GM18507 (cell line): ENCODE results near the gene FREM1.

ENCODE experiments used
- DNase-seq: peaks from one replicate; pipeline ENCODE4 v3.0.0; 2011; ENCODE audit warnings: low read depth; ENCODE audit not compliant: insufficient read length; ENCODE audit errors: extremely low spot score
- FAIRE-seq: peaks from 2 replicates; lab custom pipeline; 2011; peaks lifted over from hg19 to GRCh38; lab: Jason Lieb, UNC

FREM1 gene

DNA sequence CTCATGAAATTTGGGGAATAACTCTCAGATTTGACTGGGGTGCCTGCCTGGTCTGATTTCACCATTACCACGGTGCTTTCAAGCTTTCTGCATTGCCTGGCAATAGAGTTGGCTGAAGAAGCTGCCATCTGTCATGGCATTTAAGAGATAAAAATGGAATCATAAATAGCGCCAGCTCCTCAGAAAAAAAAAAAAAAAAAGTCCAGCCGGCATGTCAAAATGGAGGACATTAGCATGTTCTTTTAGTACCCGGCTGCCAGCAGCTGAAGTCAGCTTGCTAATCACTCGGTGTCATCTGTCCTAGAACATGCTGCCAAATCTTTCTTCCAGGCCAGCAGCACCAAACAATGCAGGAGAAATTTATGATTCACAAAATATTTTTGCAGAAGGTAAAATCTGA lies 130.0 kb downstream of the FREM1 start:
- no peak for FAIRE-seq

DNA sequence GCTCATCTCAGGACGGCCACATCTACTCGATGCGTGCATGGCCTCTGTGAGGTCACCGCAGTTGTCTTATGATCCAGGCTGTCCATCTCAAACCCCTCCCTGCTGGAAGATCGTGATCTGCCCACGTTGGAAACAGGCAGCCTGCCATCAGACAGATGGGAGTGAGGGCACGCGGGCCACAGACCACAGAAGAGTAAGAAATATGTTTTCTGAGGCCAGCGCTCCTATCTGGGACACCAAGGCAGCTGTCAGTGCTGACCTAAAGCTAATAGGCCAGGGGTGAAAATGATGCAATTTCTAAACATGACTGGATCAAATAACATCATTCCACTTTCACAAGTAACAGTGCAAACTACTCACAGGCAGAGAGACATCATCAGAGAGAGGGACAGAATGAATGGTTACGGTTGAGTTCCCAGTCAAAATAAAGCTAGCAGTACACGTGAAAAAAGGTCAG lies 130.6 kb downstream of the FREM1 start:
- FAIRE-seq (no peak), DNase-seq (no peak)

More for the DNA sequence above, 130.0 kb downstream of the FREM1 start:
- no peak for DNase-seq

DNA sequence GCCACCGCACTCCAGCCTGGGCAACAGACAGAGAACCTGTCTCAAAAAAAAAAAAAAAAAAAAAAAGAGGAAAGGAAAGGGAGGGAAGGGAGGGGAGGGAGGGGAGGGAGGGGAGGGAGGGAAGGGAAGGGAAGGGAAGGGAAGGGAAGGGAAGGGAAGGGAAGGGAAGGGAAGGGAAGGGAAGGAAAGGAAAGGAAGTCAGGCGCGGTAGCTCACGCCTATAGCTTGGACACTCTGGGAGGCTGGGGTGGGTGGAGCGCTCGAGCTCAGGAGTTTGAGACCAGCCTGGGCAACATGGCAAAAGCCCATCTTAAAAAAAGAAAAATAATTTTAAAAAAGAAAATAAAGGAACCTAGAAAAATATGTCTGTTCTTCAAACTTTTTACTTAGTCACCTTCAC lies 131.7 kb downstream of the FREM1 start:
- DNase-seq (no peak), FAIRE-seq (no peak)

DNA sequence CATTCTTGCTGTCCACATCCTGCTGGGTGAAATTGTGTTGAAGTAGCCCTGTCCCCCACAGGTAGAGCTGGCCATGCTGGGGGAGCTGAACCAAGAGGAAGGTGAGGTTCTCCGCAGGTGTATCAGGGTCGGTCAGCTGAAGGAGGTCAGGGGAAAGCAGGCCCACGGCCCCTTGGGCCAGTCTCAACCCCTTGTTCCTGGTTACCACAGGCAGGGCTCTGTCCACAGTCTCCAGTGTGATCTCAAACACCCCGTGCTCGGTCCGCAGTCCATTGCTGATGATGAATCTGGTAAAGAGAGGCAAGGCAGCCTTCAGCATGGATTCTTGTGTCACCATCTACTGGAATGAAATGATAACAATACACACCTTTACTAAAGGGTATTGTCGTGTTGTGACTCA lies 134.3 kb downstream of the FREM1 start:
- DNase-seq (no peak), FAIRE-seq (no peak)

DNA sequence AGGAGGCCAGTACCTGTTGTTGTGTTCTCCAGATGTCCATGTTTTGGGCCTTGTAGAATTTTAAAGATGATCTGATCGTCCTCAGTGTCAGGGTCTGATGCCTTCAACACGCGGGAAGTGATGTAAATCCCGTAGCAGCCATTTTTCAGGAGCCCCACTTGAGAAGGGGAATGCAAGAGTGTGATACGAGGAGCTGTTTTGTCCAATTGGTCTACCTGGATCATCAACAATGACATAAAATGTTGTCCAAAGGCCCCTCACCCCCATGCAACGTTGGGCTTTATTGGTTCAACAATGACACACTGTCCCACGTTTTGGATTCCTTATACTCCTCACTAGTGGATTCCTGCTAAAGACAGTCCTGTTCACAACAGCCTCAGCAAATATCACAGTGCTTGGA lies 139.6 kb downstream of the FREM1 start:
- DNase-seq (no peak), FAIRE-seq (no peak)

DNA sequence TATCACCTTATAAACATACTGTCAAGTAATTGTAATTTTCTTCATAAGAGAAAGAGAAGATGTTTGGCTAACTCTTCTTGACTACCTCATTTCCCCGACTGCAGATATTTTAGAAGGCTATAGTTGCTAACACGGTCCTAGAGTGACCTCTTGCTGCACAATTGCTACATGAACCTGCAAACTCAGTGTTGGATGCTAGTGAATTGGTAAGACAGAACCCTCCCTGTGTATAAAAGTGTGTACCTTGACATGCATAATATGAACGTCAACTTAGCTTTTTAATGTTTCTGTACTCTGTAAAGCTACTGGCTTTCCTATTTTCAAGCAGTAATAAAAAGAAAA lies 141.0 kb downstream of the FREM1 start:
- DNase-seq (no peak), FAIRE-seq (peak; percentile 36)

DNA sequence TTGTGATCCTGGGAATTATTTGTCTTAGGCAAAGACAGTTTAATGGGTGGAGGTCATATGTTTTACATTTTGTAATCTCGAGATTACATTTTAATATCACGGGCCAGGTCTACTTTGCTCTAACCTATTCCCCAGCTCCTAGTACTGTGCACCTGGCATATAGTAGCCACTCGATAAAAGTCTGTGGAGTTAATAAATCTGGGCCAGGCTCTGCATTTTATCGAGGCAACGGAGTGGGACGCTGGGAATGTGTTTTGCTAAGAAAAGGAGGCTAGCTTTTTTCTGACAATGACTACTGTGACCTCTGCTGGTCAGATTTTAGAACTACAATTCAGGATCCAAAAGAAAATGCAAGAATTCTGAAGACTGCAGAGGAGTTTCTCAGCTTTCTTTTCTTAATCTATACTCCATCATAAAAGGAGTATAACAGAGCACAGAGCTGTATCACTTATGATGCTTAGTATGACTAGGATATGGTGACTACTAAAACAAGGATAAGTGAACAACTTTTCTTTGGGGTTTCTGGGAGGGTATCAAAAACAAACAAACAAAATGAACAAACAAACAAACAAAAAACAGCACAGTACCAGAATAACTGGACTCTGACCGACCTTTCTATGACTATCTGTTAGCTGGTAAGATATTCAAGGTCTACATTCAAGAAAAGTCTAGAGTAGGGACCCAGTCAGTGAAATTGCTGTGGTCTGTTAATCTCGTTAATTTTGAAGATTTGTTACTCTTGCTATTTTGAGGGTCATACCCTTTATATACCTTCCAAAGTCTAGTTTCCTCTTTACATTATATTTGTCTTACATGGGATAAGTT lies 141.6 kb downstream of the FREM1 start:
- FAIRE-seq (peak; percentile 67), DNase-seq (no peak)

DNA sequence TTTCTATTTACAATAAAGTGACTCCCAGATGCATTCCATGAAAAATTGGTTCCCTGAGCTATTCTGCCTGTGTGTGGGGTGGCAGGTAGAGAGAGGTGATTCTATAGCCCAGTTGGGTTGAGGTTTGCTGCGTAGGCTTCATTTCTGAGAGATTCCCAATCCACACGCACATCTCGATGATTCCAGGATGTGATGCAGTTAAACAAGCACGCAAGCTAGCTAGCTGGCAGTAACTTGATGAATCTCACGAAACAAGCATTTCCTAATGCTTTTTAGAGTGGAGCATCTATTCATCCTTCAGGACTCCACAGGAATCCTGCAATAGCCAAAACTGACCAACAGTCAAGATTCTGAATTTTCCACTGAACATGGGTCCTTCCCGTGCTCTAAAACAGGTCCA lies 143.9 kb downstream of the FREM1 start:
- FAIRE-seq (no peak), DNase-seq (no peak)

DNA sequence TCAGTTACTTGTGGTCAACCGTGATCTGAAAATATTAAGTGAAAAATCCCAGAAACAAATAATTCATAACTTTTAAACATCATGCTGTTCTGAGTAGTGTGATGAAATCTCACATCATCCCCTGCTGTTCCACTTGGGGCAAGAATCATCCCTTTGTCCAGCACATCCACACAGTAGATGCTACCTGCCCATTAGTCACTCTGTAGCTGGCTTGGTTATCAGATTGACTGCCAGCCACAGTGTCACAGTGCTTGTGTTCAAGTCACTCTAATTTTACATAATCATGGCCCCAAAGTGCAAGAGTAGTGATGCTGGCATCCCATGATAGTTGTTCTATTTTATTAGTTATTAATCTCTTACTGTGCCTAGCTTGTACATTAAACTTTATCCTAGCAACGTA lies 148.6 kb downstream of the FREM1 start:
- DNase-seq = no peak
- FAIRE-seq = no peak

DNA sequence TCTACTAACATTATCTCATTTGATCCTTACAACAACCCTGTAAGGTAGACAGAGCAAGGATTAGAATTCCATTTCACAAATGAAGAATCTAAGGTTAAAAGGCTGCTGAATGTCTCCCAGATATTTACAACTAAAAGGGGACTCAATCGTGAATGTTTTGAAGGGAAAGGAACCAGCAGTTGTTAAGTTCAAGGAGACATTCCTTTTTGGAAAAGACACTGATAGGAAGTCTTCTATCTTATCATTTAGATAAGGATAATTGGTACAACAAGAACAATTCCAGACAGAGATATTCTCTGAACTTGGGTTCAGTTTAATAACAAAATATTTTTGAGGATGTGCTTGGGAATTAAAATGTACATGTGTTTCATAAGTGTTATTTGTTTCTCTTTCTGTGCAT lies 150.2 kb downstream of the FREM1 start:
- FAIRE-seq = no peak
- DNase-seq = no peak

DNA sequence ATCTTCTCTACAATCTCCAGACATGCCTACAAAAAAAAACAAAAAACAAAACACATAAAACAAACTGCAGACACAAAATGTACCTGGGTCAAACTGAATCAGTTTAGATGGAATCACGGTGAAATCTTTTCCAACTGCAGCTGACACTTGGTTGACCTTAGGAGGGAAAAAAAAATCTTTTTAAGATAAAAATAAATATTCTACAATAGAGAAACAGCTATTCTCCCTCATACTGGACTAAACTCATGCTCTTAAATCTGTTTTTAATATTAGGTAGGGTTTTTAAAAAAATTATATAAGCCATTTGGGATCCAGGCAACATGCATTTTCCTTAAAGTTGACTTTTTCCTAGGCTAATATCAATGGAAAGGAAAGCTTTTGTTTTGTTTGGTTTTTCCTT lies 153.9 kb downstream of the FREM1 start:
- DNase-seq (no peak), FAIRE-seq (no peak)

DNA sequence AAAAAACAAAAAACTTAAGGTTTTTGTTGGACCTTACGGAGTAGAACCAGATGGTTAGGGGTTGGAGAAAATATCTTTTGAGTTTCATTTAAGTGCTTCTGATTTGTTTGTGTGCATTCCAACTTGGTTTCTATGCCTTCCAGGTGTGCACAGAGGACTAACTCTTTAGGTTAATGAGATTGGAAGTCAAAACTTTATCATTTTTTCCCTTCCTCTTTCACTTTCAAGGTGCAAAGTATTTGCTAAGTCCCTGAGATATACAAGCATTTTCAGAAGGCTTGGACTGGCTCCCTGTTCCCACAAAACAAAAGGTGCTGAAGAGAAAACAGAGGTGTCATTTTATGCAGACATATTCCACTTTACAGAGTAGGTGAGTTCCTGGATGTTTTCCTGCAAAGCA lies 157.4 kb downstream of the FREM1 start:
- DNase-seq (no peak), FAIRE-seq (no peak)

DNA sequence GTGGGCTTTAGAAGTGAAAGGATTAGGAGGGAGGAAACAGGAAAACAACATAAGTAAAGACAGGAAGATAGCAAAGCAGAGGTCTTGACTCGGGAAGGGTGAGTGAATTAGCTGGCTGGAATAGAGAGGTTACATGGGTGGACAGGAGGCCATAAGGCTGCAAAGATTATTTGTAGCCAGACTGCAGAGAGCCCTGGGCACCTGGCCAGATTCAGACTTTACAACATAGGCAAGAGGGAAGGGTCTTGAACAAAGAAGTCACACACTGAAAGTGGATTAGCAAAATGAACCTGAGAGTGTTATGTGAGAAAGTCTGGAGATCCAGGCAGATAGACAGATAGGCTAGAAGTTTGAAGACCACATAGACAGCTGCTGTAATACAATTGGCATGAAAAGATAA lies 158.0 kb downstream of the FREM1 start:
- no peak for FAIRE-seq
- no peak for DNase-seq

DNA sequence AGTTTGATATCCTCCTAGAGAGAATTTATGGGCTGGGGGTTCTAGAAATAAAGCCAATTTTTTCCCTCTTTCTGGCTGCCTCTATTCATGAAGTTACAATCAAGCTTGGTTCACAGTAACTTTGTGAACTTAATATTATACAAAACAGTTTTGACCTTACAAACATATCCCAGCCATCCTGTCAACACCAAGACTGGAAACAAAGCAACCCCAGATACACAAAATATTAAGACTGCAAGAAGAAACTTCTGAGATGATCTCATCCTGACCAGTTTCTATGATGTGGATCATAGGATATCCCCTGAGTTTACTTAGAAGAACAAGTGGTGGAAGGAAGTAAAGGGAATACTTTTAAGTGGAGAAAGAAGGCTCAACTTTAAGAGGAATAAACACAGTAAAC lies 159.4 kb downstream of the FREM1 start:
- DNase-seq (no peak), FAIRE-seq (no peak)

DNA sequence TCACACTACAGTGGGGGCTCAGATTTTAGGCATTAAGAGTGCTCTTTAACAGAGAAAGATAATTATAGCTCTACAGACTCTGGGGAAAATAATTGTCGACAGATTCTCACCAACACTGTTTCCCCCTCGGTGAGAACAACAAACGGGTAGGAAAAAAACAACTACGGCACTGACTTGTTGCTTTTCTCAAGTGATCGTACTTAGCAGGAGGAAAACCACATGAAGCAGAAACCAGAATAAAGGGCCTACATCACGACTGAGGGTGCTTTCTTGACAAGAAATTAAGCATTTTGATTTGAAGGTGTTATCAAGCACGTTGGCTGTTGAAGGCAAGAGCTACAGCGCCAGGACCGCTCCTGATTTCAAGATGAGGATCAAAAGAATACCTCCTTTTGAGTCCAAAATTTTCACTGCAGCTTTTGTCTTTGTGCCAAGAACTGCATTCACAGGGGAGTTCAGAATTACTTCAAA lies 160.5 kb downstream of the FREM1 start:
- no peak for DNase-seq
- FAIRE-seq = no peak

DNA sequence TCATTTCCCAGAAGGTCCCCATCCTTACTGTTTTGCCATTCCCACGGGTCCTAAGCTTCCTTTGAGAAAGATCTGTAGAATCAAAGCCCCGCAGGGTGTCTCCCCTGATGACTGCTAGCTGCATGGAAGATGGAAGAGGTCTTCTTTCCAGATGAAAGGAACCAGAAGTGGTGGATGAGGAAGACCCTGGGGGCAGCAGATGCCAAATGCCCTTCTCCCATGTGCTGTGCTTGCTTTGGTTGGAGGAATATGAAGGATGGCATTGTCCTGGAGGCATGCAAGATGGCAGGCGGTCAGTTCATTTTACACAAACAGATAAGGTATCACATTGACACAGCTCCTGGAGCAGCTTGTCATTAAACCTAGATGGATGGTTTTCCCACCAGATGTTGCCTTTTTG lies 161.9 kb downstream of the FREM1 start:
- no peak for DNase-seq
- no peak for FAIRE-seq

DNA sequence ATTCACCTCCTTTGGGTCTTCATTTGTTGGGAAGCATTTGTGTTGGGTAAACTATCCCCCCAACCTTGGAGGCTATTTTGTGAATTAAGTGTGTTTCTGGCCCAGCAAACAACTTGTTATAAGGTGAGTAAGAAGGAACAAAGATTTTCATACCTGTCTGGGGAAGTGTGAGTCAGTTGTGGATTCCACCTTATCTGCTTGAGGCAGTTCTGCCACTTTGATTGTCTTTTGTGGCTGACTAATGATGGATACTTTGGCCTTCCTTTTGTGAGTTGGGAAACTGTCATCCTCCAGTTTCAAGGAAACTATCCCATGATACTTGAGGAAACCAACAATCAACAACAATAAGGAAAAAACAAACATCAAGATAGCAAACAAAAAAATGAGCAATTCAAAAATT lies 163.1 kb downstream of the FREM1 start:
- FAIRE-seq = no peak
- no peak for DNase-seq

DNA sequence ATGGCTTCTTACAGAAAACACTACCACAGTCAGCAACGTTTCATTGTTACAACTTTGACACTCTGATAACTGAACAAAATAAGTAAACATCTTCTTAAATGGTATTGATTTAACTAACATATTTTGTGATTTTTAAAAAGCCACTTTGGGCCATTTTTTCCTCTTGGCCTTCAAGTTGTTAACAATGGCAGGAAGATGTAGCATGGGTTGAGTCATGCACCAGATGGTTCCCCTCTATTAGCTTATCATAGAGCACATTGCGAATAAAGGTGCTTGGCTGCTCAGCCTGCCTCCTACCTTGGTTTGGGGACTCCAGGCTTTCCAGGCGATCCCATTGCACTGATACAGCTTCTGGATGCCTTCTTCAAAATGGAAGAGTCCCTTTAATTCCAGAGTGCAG lies 163.6 kb downstream of the FREM1 start:
- FAIRE-seq = no peak
- no peak for DNase-seq

DNA sequence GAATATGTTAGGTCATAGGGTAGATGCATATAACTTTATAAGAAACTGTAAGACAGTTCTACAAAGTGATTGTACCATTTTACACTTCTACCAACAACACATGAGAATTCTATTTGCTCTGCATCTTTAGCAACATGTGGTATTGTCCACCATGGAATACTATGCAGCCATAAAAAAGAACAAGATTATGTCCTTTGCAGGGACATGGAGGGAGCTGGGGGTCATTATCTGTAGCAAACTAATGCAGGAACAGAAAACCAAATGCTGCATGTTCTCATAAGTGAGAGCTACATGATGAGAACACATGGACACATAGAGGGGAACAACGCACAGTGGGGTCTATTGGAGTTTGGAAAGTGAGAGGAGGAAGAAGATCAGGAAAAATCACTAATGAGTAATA lies 165.5 kb downstream of the FREM1 start:
- FAIRE-seq = no peak
- DNase-seq = no peak

DNA sequence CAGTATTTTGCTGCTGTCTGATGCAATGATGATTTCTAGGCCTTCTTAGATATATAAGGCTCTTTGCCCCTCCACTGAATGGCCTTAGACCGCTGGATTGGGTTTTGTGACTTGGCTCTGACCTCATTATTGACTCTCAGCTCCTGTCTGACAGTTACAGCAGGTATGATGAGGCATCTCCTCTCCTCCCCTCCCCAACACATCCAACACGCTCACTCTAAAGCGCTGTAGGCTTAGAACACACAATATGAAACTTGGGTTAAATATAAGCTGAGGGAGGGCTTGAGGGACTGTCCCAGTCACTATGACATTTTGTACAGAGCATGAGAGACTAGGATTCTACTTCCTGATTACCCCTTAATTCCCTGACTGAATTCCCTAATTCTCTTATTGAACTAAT lies 168.9 kb downstream of the FREM1 start:
- DNase-seq = no peak
- peak; percentile 36 for FAIRE-seq

DNA sequence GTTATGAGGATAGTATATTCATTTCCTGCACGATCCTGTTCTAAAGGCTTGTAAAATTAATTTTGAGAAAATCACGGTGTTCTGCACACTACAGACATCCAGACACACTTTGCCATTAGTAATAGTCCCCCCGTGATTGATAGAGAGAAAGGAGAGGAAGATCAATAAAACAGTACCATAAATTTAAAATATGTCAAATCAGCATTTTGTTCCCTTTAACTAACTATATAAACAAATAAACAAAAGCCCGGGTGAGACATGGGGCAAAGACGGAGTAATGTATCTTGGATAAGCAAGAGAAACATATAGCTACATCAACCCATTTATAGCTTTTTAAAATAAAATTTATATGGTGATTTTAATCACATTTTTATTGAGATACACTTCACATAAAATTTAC lies 177.1 kb downstream of the FREM1 start:
- DNase-seq (no peak), FAIRE-seq (no peak)
